T-helper 1 cell treated with Interleukin-12 subunit alpha and Interleukin-12 subunit beta and Interleukin-4 antibody, amounts not matched to agents 30 μg/mL and 1 μg/mL, for 36 hours (primary cell): Measurements from ENCODE around the gene PROK1.

ENCODE experiments used
- H3K27ac Mint-ChIP-seq: one replicate; pipeline ENCODE4 v1.8.0; 2021; ENCODE audit warnings: mild to moderate bottlenecking, mixed read lengths
- H3K27me3 Mint-ChIP-seq: one replicate; pipeline ENCODE4 v1.8.0; 2021; ENCODE audit warnings: low read depth, mixed read lengths
- H3K36me3 Mint-ChIP-seq: one replicate; pipeline ENCODE4 v1.8.0; 2021; ENCODE audit warnings: low read depth, mixed read lengths
- H3K4me1 Mint-ChIP-seq: one replicate; pipeline ENCODE4 v1.8.0; 2021; ENCODE audit warnings: low read depth, mixed read lengths
- H3K4me3 Mint-ChIP-seq: one replicate; pipeline ENCODE4 v1.8.0; 2021; ENCODE audit warnings: mild to moderate bottlenecking, moderate library complexity, mixed read lengths
- H3K9me3 Mint-ChIP-seq: one replicate; pipeline ENCODE4 v1.8.0; 2021; ENCODE audit warnings: mixed read lengths

Gene PROK1

GRCh38 chr1:110443451-110443850, 7.5 kb upstream of the PROK1 start:
- Mint-ChIP-seq H3K9me3 (no peaks in the 10 kb centered on the region), H3K27ac (no peak overlapping the region), H3K4me3 (no peak overlapping the region), H3K27me3 (peaks cover 14% of the 10 kb centered on the region), H3K4me1 (no peaks in the 10 kb centered on the region), H3K36me3 (no peaks in the 10 kb centered on the region)

GRCh38 chr1:110444561-110444960, 6.4 kb upstream of the PROK1 start:
- Mint-ChIP-seq H3K4me3 (no peak overlapping the region), H3K9me3 (no peaks in the 10 kb centered on the region), H3K4me1 (no peaks in the 10 kb centered on the region), H3K27ac (no peak overlapping the region), H3K36me3 (no peaks in the 10 kb centered on the region), H3K27me3 (peaks cover 14% of the 10 kb centered on the region)

- no peak overlapping the region for H3K4me3 Mint-ChIP-seq
- peaks cover 18% of the 10 kb centered on the region for H3K27me3 Mint-ChIP-seq
- H3K4me1 Mint-ChIP-seq = no peaks in the 10 kb centered on the region
- H3K27ac Mint-ChIP-seq = no peak overlapping the region
- H3K36me3 Mint-ChIP-seq = no peaks in the 10 kb centered on the region
- H3K9me3 Mint-ChIP-seq = no peaks in the 10 kb centered on the region
Measured at GRCh38 chr1:110449661-110450651, 993 bp upstream of the PROK1 start.

GRCh38 chr1:110452330-110452729, 1.4 kb downstream of the PROK1 start:
- H3K36me3 Mint-ChIP-seq = no peaks in the 10 kb centered on the region
- H3K9me3 Mint-ChIP-seq = no peaks in the 10 kb centered on the region
- peaks cover 18% of the 10 kb centered on the region for H3K27me3 Mint-ChIP-seq
- H3K4me3 Mint-ChIP-seq = no peak overlapping the region
- no peak overlapping the region for H3K27ac Mint-ChIP-seq
- H3K4me1 Mint-ChIP-seq = no peaks in the 10 kb centered on the region

GRCh38 chr1:110453829-110454228, 2.9 kb downstream of the PROK1 start:
- H3K36me3 Mint-ChIP-seq = no peaks in the 10 kb centered on the region
- H3K9me3 Mint-ChIP-seq = no peaks in the 10 kb centered on the region
- no peak overlapping the region for H3K4me3 Mint-ChIP-seq
- no peaks in the 10 kb centered on the region for H3K4me1 Mint-ChIP-seq
- peaks cover 18% of the 10 kb centered on the region for H3K27me3 Mint-ChIP-seq
- no peak overlapping the region for H3K27ac Mint-ChIP-seq

- Mint-ChIP-seq H3K4me3 (no peak overlapping the region), H3K9me3 (no peaks in the 10 kb centered on the region), H3K36me3 (no peaks in the 10 kb centered on the region), H3K4me1 (no peaks in the 10 kb centered on the region), H3K27me3 (peaks cover 18% of the 10 kb centered on the region), H3K27ac (no peak overlapping the region)
Measured at GRCh38 chr1:110454328-110454727, 3.4 kb downstream of the PROK1 start.

- Mint-ChIP-seq H3K36me3 (no peaks in the 10 kb centered on the region), H3K4me1 (no peaks in the 10 kb centered on the region), H3K4me3 (no peak overlapping the region), H3K27me3 (peaks cover 14% of the 10 kb centered on the region), H3K27ac (no peak overlapping the region), H3K9me3 (no peaks in the 10 kb centered on the region)
Measured at GRCh38 chr1:110455151-110455550, 4.2 kb downstream of the PROK1 start.

- Mint-ChIP-seq H3K27me3 (peaks cover 5% of the 10 kb centered on the region), H3K27ac (no peak overlapping the region)
Measured at GRCh38 chr1:110457206-110457605, 6.3 kb downstream of the PROK1 start.

GRCh38 chr1:110460253-110461220, 9.6 kb downstream of the PROK1 start:
- no peaks in the 10 kb centered on the region for H3K27me3 Mint-ChIP-seq
- no peaks in the 10 kb centered on the region for H3K9me3 Mint-ChIP-seq
- no peak overlapping the region for H3K27ac Mint-ChIP-seq
- no peak overlapping the region for H3K4me3 Mint-ChIP-seq
- H3K4me1 Mint-ChIP-seq = no peaks in the 10 kb centered on the region
- H3K36me3 Mint-ChIP-seq = no peaks in the 10 kb centered on the region

More at GRCh38 chr1:110457206-110457605, 6.3 kb downstream of the PROK1 start:
- Mint-ChIP-seq H3K4me1 (no peaks in the 10 kb centered on the region), H3K4me3 (no peak overlapping the region), H3K9me3 (no peaks in the 10 kb centered on the region), H3K36me3 (no peaks in the 10 kb centered on the region)

- Mint-ChIP-seq H3K27me3 (no peaks in the 10 kb centered on the region), H3K4me1 (no peaks in the 10 kb centered on the region), H3K4me3 (no peak overlapping the region), H3K9me3 (no peaks in the 10 kb centered on the region), H3K36me3 (no peaks in the 10 kb centered on the region), H3K27ac (no peak overlapping the region)
Measured at GRCh38 chr1:110462093-110462492, 11.1 kb downstream of the PROK1 start.

- Mint-ChIP-seq H3K27me3 (no peaks in the 10 kb centered on the region), H3K4me1 (no peaks in the 10 kb centered on the region), H3K27ac (no peak overlapping the region), H3K4me3 (no peak overlapping the region), H3K36me3 (no peaks in the 10 kb centered on the region), H3K9me3 (no peaks in the 10 kb centered on the region)
Measured at GRCh38 chr1:110462964-110463363, 12.0 kb downstream of the PROK1 start.

- Mint-ChIP-seq H3K27ac (no peak overlapping the region), H3K36me3 (no peaks in the 10 kb centered on the region), H3K27me3 (no peaks in the 10 kb centered on the region), H3K4me3 (no peak overlapping the region), H3K4me1 (no peaks in the 10 kb centered on the region), H3K9me3 (no peaks in the 10 kb centered on the region)
Measured at GRCh38 chr1:110463725-110464124, 12.8 kb downstream of the PROK1 start.

GRCh38 chr1:110464340-110464739, 13.4 kb downstream of the PROK1 start:
- Mint-ChIP-seq H3K27ac (no peak overlapping the region), H3K27me3 (peaks cover 1% of the 10 kb centered on the region), H3K36me3 (no peaks in the 10 kb centered on the region), H3K9me3 (no peaks in the 10 kb centered on the region), H3K4me3 (no peak overlapping the region), H3K4me1 (no peaks in the 10 kb centered on the region)

- H3K4me1 Mint-ChIP-seq = no peaks in the 10 kb centered on the region
- H3K9me3 Mint-ChIP-seq = no peaks in the 10 kb centered on the region
- no peak overlapping the region for H3K27ac Mint-ChIP-seq
- H3K36me3 Mint-ChIP-seq = no peaks in the 10 kb centered on the region
- no peak overlapping the region for H3K4me3 Mint-ChIP-seq
- H3K27me3 Mint-ChIP-seq = peaks cover 4% of the 10 kb centered on the region
Measured at GRCh38 chr1:110465038-110465813, 14.3 kb downstream of the PROK1 start.
